Temporal lobe (tissue), 2 donors: ENCODE results near the gene MUC12. TPM values are rescaled to one million over a fixed set of nuclear protein-coding genes. Genes with fewer than 3 reads are reported as not detected.

Experiments
- small RNA-seq: library from RNA; depleted of rRNA; stranded (forward); fragments of <200 nt; gene quantifications from one replicate; pipeline ENCODE3, GENCODE V24; 2014; ENCODE audit warnings: low replicate concordance
- total RNA-seq: library from RNA; depleted of rRNA; stranded (reverse); fragments of >200 nt; gene quantifications from one replicate; pipeline ENCODE4 v1.2.3, GENCODE V29; 2014

Gene MUC12
- total RNA-seq, 1 donor from 2014 or later: not detected

Small RNA genes lying within 50 kb of the gene (small RNA-seq; reads per million reads assigned to genes)
- not detected for gene RPS29P15

Other genes starting within 250 kb of the MUC12 start
- not detected for gene EPO, start 249.1 kb upstream of the MUC12 start, total RNA-seq
- gene ZAN, start 236.0 kb upstream of the MUC12 start, total RNA-seq: not detected
- 10.3 TPM for gene EPHB4, start 142.0 kb upstream of the MUC12 start, total RNA-seq
- gene SLC12A9, start 116.9 kb upstream of the MUC12 start, total RNA-seq: 17.0 TPM
- 3.2 TPM for gene TRIP6, start 102.2 kb upstream of the MUC12 start, total RNA-seq
- gene SRRT, start 94.5 kb upstream of the MUC12 start, total RNA-seq: 30.7 TPM
- gene UFSP1, start 79.8 kb upstream of the MUC12 start, total RNA-seq: 2.2 TPM
- 16.7 TPM for gene ACHE, start 73.7 kb upstream of the MUC12 start, total RNA-seq
- gene MUC3A, start 20.0 kb upstream of the MUC12 start, total RNA-seq: 0.98 TPM
- not detected for gene MUC17, start 50.5 kb downstream of the MUC12 start, total RNA-seq
- gene TRIM56, start 115.9 kb downstream of the MUC12 start, total RNA-seq: 0.98 TPM
- gene SERPINE1, start 157.5 kb downstream of the MUC12 start, total RNA-seq: 0.74 TPM
- 96.1 TPM for gene AP1S1, start 184.9 kb downstream of the MUC12 start, total RNA-seq
- gene VGF, start 196.0 kb downstream of the MUC12 start, total RNA-seq: 10.1 TPM
- gene NAT16, start 210.7 kb downstream of the MUC12 start, total RNA-seq: 2.2 TPM
- not detected for gene MOGAT3, start 231.5 kb downstream of the MUC12 start, total RNA-seq
- 9.6 TPM for gene PLOD3, start 248.0 kb downstream of the MUC12 start, total RNA-seq
- 38.1 TPM for gene ZNHIT1, start 248.6 kb downstream of the MUC12 start, total RNA-seq